Ascending aorta (tissue), 2 donors: Measurements from ENCODE around the gene TMOD3. TPM values are rescaled to one million over a fixed set of nuclear protein-coding genes. Genes with fewer than 3 reads are reported as not detected.

ENCODE experiments used
- DNase-seq, 2 donors: peaks; one replicate each; pipeline ENCODE4 v3.0.0-alpha.2; 2019; ENCODE audit warnings: low spot score in 2 of 2
- H3K27ac ChIP-seq, 2 donors: fragments of 200-600 bp; sonication (generic); one replicate each; pipeline ENCODE4 v1.5.1; 2016 to 2017; ENCODE audit warnings: mild to moderate bottlenecking in 1 of 2
- H3K27me3 ChIP-seq: fragments of 200-600 bp; sonication (generic); one replicate; pipeline ENCODE4 v1.5.1; 2017
- H3K36me3 ChIP-seq, 2 donors: fragments of 200-600 bp; sonication (generic); one replicate each; pipeline ENCODE4 v1.5.1; 2016
- H3K4me1 ChIP-seq, 2 donors: fragments of 200-600 bp; sonication (generic); one replicate each; pipeline ENCODE4 v1.5.1; 2016 to 2017; ENCODE audit warnings: mild to moderate bottlenecking in 1 of 2
- H3K4me3 ChIP-seq, 2 donors: fragments of 200-600 bp; sonication (generic); one replicate each; pipeline ENCODE4 v1.5.1; 2016 to 2017; ENCODE audit warnings: mild to moderate bottlenecking in 1 of 2
- H3K9me3 ChIP-seq, 2 donors: fragments of 200-600 bp; sonication (generic); one replicate each; pipeline ENCODE4 v1.5.1; 2016
- intact Hi-C: fragments of 100-400 bp; cut with DNase I; formaldehyde crosslinking; loops from one replicate; pipeline ENCODE4 v1.15.1; 2023
- total RNA-seq: library from RNA; depleted of rRNA; stranded (reverse); fragments of >200 nt; gene quantifications from one replicate; pipeline ENCODE4 v1.1.0, GENCODE V29; 2016
- TF ChIP-seq, protein P1 (sequence below), 3 experiments: fragments of 200-600 bp in 2 of 3; fragments of 450-650 bp in 1 of 3; sonication (generic) in 2 of 3; IDR thresholded peaks; one replicate each; pipeline ENCODE4 v1.5.1; 2016 to 2019; ENCODE audit warnings: antibody characterized with exemption in 3 of 3, mild to moderate bottlenecking in 1 of 3, moderate library complexity in 1 of 3

The TMOD3 gene
- total RNA-seq, 1 donor from 2014 or later, result 28.0 TPM

DNA sequence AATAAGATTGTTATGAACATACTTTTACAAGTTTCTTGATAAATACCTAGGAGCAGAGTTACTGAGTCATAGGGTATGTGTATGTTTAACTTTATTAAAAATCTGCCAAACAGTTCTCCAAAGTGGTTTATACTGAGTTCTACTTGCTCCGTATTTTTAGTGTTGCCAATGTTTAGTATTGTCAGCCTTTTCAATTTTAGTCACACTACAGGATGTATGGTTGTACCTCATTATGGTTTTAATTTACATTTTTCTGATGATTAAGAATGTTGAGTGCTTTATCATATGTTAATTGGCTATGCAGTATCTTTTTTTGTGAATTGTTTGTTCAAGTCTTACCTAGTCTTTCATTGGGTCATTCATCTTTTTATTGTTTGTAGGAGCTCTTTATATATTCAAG is 4.3 kb downstream of the TMOD3 start:
- TF ChIP-seq, protein P1, sequence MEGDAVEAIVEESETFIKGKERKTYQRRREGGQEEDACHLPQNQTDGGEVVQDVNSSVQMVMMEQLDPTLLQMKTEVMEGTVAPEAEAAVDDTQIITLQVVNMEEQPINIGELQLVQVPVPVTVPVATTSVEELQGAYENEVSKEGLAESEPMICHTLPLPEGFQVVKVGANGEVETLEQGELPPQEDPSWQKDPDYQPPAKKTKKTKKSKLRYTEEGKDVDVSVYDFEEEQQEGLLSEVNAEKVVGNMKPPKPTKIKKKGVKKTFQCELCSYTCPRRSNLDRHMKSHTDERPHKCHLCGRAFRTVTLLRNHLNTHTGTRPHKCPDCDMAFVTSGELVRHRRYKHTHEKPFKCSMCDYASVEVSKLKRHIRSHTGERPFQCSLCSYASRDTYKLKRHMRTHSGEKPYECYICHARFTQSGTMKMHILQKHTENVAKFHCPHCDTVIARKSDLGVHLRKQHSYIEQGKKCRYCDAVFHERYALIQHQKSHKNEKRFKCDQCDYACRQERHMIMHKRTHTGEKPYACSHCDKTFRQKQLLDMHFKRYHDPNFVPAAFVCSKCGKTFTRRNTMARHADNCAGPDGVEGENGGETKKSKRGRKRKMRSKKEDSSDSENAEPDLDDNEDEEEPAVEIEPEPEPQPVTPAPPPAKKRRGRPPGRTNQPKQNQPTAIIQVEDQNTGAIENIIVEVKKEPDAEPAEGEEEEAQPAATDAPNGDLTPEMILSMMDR (IDR thresholded peaks at IDR 0.05), result no peak
- Histone ChIP-seq H3K9me3 (no peaks in the 10 kb centered on the region), H3K27me3 (no peaks in the 10 kb centered on the region), H3K4me3 (no peak overlapping the region), H3K4me1 (peaks cover 0 to 48% of the 10 kb centered on the region in 2 donors), H3K36me3 (no peaks in the 10 kb centered on the region), H3K27ac (no peak overlapping the region)
- DNase-seq, result no peak
- intact Hi-C loops, result no loop called here

DNA sequence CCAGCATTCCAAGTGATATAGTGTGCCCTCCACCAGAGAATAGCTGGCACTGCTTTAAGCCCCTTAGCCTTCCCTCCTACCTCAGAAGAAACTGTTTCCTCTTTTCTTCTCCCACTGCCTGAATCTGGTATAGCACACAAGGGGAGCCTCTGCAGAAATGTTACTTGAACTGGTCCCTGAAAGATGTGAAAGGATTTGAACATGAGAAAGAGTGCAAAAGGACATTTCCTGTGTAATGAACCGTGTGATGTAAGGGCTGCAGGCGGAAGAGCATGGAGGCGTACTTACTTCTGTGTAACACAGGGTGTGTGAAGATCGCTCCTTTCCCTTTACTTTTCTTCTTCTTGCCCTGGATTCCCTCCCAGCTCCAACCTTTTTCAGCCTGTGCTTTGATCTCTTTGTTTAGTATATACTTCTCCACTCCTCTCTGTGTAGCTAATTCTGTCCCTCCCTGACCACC is 8.4 kb downstream of the TMOD3 start:
- H3K27me3 ChIP-seq, result no peaks in the 10 kb centered on the region
- H3K9me3 ChIP-seq, result no peaks in the 10 kb centered on the region
- intact Hi-C loops, result no loop called here
- no peak overlapping the region for H3K27ac ChIP-seq
- H3K36me3 ChIP-seq, result no peaks in the 10 kb centered on the region
- no peak overlapping the region for H3K4me3 ChIP-seq
- peaks cover 1 to 39% of the 10 kb centered on the region in 2 donors for H3K4me1 ChIP-seq
- no peak for DNase-seq
- TF ChIP-seq, protein P1 (IDR thresholded peaks at IDR 0.05), result no peak

DNA sequence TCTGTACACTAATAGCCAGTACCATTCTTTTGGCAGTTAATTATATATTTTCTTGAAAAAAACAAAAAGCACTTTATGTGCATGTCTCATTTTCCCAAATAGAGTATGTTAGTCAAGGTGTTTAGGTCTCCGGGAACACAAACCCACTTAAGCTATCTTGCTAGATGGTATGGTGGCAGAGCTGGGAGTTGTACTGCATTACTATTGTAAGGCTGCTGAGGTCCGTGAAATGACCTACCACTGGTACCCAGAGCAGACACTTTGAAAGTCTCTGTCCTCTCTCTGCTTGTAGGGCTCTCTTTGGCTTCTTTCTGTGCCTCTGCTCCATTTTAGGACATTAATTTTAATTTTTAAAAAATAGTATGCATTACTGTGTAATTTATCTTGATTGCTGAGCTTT is 8.8 kb downstream of the TMOD3 start:
- Histone ChIP-seq H3K27me3 (no peaks in the 10 kb centered on the region), H3K36me3 (no peaks in the 10 kb centered on the region), H3K4me1 (peaks cover 2 to 43% of the 10 kb centered on the region in 2 donors), H3K4me3 (no peak overlapping the region), H3K27ac (no peak overlapping the region), H3K9me3 (no peaks in the 10 kb centered on the region)
- TF ChIP-seq, protein P1 (IDR thresholded peaks at IDR 0.05), result no peak
- DNase-seq, result no peak
- intact Hi-C loops, result no loop called here

DNA sequence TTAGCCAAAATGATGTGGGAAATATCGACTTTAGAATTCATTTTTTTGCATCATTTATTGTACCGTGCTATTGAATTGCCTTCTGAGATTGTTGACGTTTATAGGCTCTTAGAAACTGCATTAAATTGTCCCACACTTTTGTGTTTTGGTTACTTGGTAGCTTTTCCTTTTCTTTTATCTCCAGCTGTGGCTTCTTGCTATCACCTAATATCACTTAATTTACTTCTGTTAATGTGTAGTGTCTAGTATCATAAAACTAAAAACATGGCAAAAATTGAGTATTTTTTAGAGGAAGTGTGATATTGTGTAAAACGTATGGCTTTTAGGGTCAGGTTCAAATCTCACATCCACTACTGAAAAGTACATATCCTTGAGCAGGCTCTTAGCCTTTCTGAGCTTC is 11.2 kb downstream of the TMOD3 start:
- intact Hi-C loops, result no loop called here
- H3K36me3 ChIP-seq, result no peaks in the 10 kb centered on the region
- no peak overlapping the region for H3K4me3 ChIP-seq
- no peak for DNase-seq
- H3K27ac ChIP-seq, result no peak overlapping the region
- H3K9me3 ChIP-seq, result no peaks in the 10 kb centered on the region
- TF ChIP-seq, protein P1 (IDR thresholded peaks at IDR 0.05), result no peak
- no peaks in the 10 kb centered on the region for H3K27me3 ChIP-seq
- peaks cover 6 to 50% of the 10 kb centered on the region in 2 donors for H3K4me1 ChIP-seq

DNA sequence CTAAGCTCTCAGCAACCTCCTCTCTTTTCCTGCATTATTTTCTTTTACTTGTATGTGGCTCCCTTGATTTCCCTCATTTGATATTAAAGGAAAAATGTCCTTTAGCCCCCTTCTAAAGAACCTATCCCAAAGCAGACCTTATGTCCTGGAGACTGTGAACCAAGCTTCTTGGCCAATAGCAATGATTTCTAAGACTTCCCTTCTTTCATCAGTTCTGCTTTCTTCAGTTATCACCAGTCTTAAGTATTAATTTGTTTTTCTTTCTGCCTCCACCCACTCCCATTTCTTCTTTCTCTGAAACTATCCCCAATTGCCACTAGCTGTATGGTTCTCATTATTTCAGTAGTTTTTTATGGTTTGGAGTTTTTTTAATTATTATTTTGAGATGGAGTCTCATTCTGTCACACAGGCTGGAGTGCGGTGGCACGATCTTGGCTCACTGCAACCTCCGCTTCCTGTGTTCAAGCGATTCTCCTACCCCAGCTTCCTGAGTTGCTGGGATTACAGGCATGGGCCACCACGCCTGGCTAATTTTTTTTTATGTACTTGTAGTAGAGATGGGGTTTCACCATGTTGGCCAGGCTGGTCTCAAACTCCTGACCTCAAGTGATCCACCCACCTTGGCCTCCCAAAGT is 12.1 kb downstream of the TMOD3 start:
- no peak for DNase-seq
- Histone ChIP-seq H3K27me3 (no peaks in the 10 kb centered on the region), H3K4me3 (no peak overlapping the region), H3K4me1 (peaks cover 6 to 52% of the 10 kb centered on the region in 2 donors), H3K36me3 (no peaks in the 10 kb centered on the region), H3K27ac (no peak overlapping the region), H3K9me3 (no peaks in the 10 kb centered on the region)
- intact Hi-C loops, result no loop called here
- TF ChIP-seq, protein P1 (IDR thresholded peaks at IDR 0.05), result no peak
